OCI-LY3 (cell line): ENCODE measurements around the gene FBXO48.

Experiments
- EZH2phosphoT487 ChIP-seq: fragments of 200-600 bp; shearing (Covaris generic); IDR thresholded peaks from 2 replicates; pipeline ENCODE4 v1.6.1; 2018; ENCODE audit warnings: antibody characterized with exemption, mixed run types, low read depth
- TF ChIP-seq, protein P1 (sequence below): fragments of 200-600, 300-600 bp; sonication (generic); IDR thresholded peaks from 2 replicates; pipeline ENCODE4 v1.5.1; 2014; ENCODE audit warnings: antibody characterized with exemption, low read length, low read depth

- TF ChIP-seq, protein P1, sequence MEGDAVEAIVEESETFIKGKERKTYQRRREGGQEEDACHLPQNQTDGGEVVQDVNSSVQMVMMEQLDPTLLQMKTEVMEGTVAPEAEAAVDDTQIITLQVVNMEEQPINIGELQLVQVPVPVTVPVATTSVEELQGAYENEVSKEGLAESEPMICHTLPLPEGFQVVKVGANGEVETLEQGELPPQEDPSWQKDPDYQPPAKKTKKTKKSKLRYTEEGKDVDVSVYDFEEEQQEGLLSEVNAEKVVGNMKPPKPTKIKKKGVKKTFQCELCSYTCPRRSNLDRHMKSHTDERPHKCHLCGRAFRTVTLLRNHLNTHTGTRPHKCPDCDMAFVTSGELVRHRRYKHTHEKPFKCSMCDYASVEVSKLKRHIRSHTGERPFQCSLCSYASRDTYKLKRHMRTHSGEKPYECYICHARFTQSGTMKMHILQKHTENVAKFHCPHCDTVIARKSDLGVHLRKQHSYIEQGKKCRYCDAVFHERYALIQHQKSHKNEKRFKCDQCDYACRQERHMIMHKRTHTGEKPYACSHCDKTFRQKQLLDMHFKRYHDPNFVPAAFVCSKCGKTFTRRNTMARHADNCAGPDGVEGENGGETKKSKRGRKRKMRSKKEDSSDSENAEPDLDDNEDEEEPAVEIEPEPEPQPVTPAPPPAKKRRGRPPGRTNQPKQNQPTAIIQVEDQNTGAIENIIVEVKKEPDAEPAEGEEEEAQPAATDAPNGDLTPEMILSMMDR, result no peak
- TF ChIP-seq EZH2phosphoT487, result no peak
Observed at GRCh38 chr2:68438455-68439303, 28.4 kb downstream of the FBXO48 start.
